Activated CD8-positive, alpha-beta memory T cell treated with anti-CD3 and anti-CD28 coated beads for 1 hour (primary cell): Measurements from ENCODE around the gene CDHR5.
"Not testable (repeated sequence)": the region's sequence is repeated elsewhere in the genome, so short reads cannot be mapped to it uniquely, and the experiment has no call there.

ENCODE experiments used
- DNase-seq, 2 donors: peaks; one replicate each; pipeline ENCODE4 v3.0.0-alpha.2; 2020; ENCODE audit warnings: low read depth in 1 of 2; ENCODE audit errors: extremely low read depth in 1 of 2

The CDHR5 gene

GRCh38 chr11:624705-625635 is at the start of gene CDHR5:
CDHR5 (minus strand) TSS chr11:624955; CDS start chr11:624902, 53 bp downstream.
- DNase-seq, result no peak

GRCh38 chr11:674406-674805 is 49.7 kb upstream of the CDHR5 start:
- DNase-seq, result no peak

- no peak for DNase-seq
These were observed 49.1 kb upstream of the CDHR5 start for GRCh38 chr11:673866-674265.

GRCh38 chr11:665704-666281 is 41.0 kb upstream of the CDHR5 start:
- no peak for DNase-seq

- DNase-seq, result no peak
These were observed 40.4 kb upstream of the CDHR5 start for GRCh38 chr11:665062-665703.

- peak in 1 of 2 donors; percentile 16 for DNase-seq
These were observed 38.0 kb upstream of the CDHR5 start for GRCh38 chr11:662689-663274.

- DNase-seq, result no peak
These were observed 36.1 kb upstream of the CDHR5 start for GRCh38 chr11:660681-661444.

- no peak for DNase-seq
These were observed 35.5 kb upstream of the CDHR5 start for GRCh38 chr11:660281-660680.

- no peak for DNase-seq
These were observed 34.9 kb upstream of the CDHR5 start for GRCh38 chr11:659532-660085.

- DNase-seq, result no peak
These were observed 33.0 kb upstream of the CDHR5 start for GRCh38 chr11:657691-658126.

GRCh38 chr11:656866-657265 is 32.1 kb upstream of the CDHR5 start:
- DNase-seq, result no peak

GRCh38 chr11:656426-656825 is 31.7 kb upstream of the CDHR5 start:
- no peak for DNase-seq

- no peak for DNase-seq
These were observed 30.4 kb upstream of the CDHR5 start for GRCh38 chr11:655036-655726.

- DNase-seq, result not testable (repeated sequence)
These were observed 29.7 kb upstream of the CDHR5 start for GRCh38 chr11:654444-654843.

GRCh38 chr11:653837-654236 is 29.1 kb upstream of the CDHR5 start:
- no peak for DNase-seq

- not testable (repeated sequence) for DNase-seq
These were observed 28.4 kb upstream of the CDHR5 start for GRCh38 chr11:653136-653535.

- DNase-seq, result no peak
These were observed 25.7 kb upstream of the CDHR5 start for GRCh38 chr11:650482-650881.

GRCh38 chr11:647672-648158 is 23.0 kb upstream of the CDHR5 start:
- DNase-seq, result not testable (repeated sequence)

GRCh38 chr11:646214-646613 is 21.5 kb upstream of the CDHR5 start:
- DNase-seq, result no peak
